Neural progenitor cell (in vitro differentiated cells): ENCODE data around the gene UBE4A. TPM values are rescaled to one million over a fixed set of nuclear protein-coding genes. Genes with fewer than 3 reads are reported as not detected.

Experiments used
- DNase-seq: peaks from one replicate; pipeline ENCODE4 v3.0.0-alpha.2; 2016; ENCODE audit warnings: low spot score
- H2AFZ ChIP-seq: fragments of 200-600 bp; sonication (generic); replicated peaks from 2 replicates; pipeline ENCODE4 v1.6.1; 2016; ENCODE audit warnings: antibody characterized with exemption
- H3F3A ChIP-seq: fragments of 200-600 bp; sonication (generic); 2 replicates; pipeline ENCODE4 v1.6.1; 2016; ENCODE audit warnings: antibody characterized with exemption, low read depth
- H3K27ac ChIP-seq: fragments of 200-600 bp; sonication (generic); 2 replicates; pipeline ENCODE4 v1.5.1; 2016; ENCODE audit warnings: mild to moderate bottlenecking
- H3K27me3 ChIP-seq: fragments of 200-600 bp; sonication (generic); 2 replicates; pipeline ENCODE4 v1.6.1; 2016; ENCODE audit warnings: mild to moderate bottlenecking, moderate library complexity
- H3K36me3 ChIP-seq: fragments of 200-600 bp; sonication (generic); 2 replicates; pipeline ENCODE4 v1.5.1; 2016
- H3K4me1 ChIP-seq: fragments of 200-600 bp; sonication (generic); 2 replicates; pipeline ENCODE4 v1.6.1; 2016; ENCODE audit warnings: mixed run types
- H3K4me2 ChIP-seq: fragments of 200-600 bp; sonication (generic); 2 replicates; pipeline ENCODE4 v1.6.1; 2016
- H3K4me3 ChIP-seq: fragments of 200-600 bp; sonication (generic); 2 replicates; pipeline ENCODE4 v1.5.1; 2016
- H3K79me2 ChIP-seq: fragments of 200-600 bp; sonication (generic); 2 replicates; pipeline ENCODE4 v1.6.1; 2016; ENCODE audit warnings: low read depth
- H3K9ac ChIP-seq: fragments of 200-600 bp; sonication (generic); 2 replicates; pipeline ENCODE4 v1.6.1; 2016
- H3K9me3 ChIP-seq: fragments of 200-600 bp; sonication (generic); 2 replicates; pipeline ENCODE4 v1.5.1; 2016; ENCODE audit warnings: low read depth
- H4K20me1 ChIP-seq: fragments of 200-600 bp; sonication (generic); 2 replicates; pipeline ENCODE4 v1.6.1; 2016; ENCODE audit warnings: low read depth
- H3K27ac Mint-ChIP-seq: 3 replicates; pipeline ENCODE4 v1.8.0; 2021; ENCODE audit warnings: mixed read lengths
- H3K27me3 Mint-ChIP-seq: 2 replicates; pipeline ENCODE4 v1.8.0; 2022; ENCODE audit warnings: low read depth, mild to moderate bottlenecking, inconsistent platforms, moderate library complexity, mixed read lengths; ENCODE audit not compliant: insufficient read depth
- H3K36me3 Mint-ChIP-seq: 3 replicates; pipeline ENCODE4 v1.8.0; 2021; ENCODE audit warnings: mixed read lengths
- H3K4me1 Mint-ChIP-seq: 3 replicates; pipeline ENCODE4 v1.8.0; 2021; ENCODE audit warnings: mixed read lengths
- H3K4me3 Mint-ChIP-seq: 3 replicates; pipeline ENCODE4 v1.8.0; 2021; ENCODE audit warnings: mild to moderate bottlenecking, moderate library complexity, mixed read lengths
- H3K9me3 Mint-ChIP-seq: 3 replicates; pipeline ENCODE4 v1.8.0; 2020; ENCODE audit warnings: mixed read lengths
- EZH2 ChIP-seq: fragments of 200-600 bp; sonication (generic); IDR thresholded peaks from 2 replicates; pipeline ENCODE4 v1.6.1; 2017; ENCODE audit warnings: antibody characterized with exemption, mild to moderate bottlenecking, moderate library complexity
- EZH2phosphoT487 ChIP-seq: fragments of 200-600 bp; sonication (generic); IDR thresholded peaks from 2 replicates; pipeline ENCODE4 v1.6.1; 2017; ENCODE audit warnings: antibody characterized with exemption
- total RNA-seq: library from RNA; depleted of rRNA; stranded (reverse); fragments of >200 nt; gene quantifications from 2 replicates; pipeline ENCODE4 v1.2.3, GENCODE V29; 2015; ENCODE audit warnings: low replicate concordance
- TF ChIP-seq, protein P1 (sequence below): fragments of 200-600 bp; sonication (generic); IDR thresholded peaks from 2 replicates; pipeline ENCODE4 v1.5.1; 2017; ENCODE audit warnings: antibody characterized with exemption, mild to moderate bottlenecking

UBE4A gene
- total RNA-seq, 1 donor from 2014 or later = 45.0 TPM

- Mint-ChIP-seq H3K9me3 (no peaks in the 10 kb centered on the region), H3K27ac (no peak overlapping the region), H3K4me3 (no peak overlapping the region), H3K4me1 (peaks cover 9% of the 10 kb centered on the region), H3K36me3 (peaks cover 4% of the 10 kb centered on the region), H3K27me3 (no peaks in the 10 kb centered on the region)
- H3K27me3 ChIP-seq = no peaks in the 10 kb centered on the region
- H3K27ac ChIP-seq = no peak overlapping the region
- H3F3A ChIP-seq = peaks cover 20% of the 10 kb centered on the region
- no peaks in the 10 kb centered on the region for H3K9me3 ChIP-seq
- H3K79me2 ChIP-seq = no peaks in the 10 kb centered on the region
- no peak overlapping the region for H3K9ac ChIP-seq
- no peaks in the 10 kb centered on the region for H4K20me1 ChIP-seq
- H2AFZ ChIP-seq = no peak overlapping the region
- H3K4me1 ChIP-seq = no peaks in the 10 kb centered on the region
- no peaks in the 10 kb centered on the region for H3K36me3 ChIP-seq
- H3K4me2 ChIP-seq = no peak overlapping the region
- no peak overlapping the region for H3K4me3 ChIP-seq
- DNase-seq = no peak
- TF ChIP-seq, protein P1, sequence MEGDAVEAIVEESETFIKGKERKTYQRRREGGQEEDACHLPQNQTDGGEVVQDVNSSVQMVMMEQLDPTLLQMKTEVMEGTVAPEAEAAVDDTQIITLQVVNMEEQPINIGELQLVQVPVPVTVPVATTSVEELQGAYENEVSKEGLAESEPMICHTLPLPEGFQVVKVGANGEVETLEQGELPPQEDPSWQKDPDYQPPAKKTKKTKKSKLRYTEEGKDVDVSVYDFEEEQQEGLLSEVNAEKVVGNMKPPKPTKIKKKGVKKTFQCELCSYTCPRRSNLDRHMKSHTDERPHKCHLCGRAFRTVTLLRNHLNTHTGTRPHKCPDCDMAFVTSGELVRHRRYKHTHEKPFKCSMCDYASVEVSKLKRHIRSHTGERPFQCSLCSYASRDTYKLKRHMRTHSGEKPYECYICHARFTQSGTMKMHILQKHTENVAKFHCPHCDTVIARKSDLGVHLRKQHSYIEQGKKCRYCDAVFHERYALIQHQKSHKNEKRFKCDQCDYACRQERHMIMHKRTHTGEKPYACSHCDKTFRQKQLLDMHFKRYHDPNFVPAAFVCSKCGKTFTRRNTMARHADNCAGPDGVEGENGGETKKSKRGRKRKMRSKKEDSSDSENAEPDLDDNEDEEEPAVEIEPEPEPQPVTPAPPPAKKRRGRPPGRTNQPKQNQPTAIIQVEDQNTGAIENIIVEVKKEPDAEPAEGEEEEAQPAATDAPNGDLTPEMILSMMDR = no peak
- TF ChIP-seq EZH2phosphoT487 (no peak), EZH2 (no peak)
Observed at GRCh38 chr11:118396097-118396501, 36.7 kb downstream of the UBE4A start.

- no peak overlapping the region for H2AFZ ChIP-seq
- no peak overlapping the region for H3K4me3 ChIP-seq
- Mint-ChIP-seq H3K27me3 (no peaks in the 10 kb centered on the region), H3K4me1 (peaks cover 15% of the 10 kb centered on the region), H3K9me3 (no peaks in the 10 kb centered on the region), H3K36me3 (peaks cover 4% of the 10 kb centered on the region), H3K27ac (no peak overlapping the region), H3K4me3 (no peak overlapping the region)
- peaks cover 23% of the 10 kb centered on the region for H3F3A ChIP-seq
- no peak overlapping the region for H3K9ac ChIP-seq
- no peaks in the 10 kb centered on the region for H3K4me1 ChIP-seq
- H3K9me3 ChIP-seq = no peaks in the 10 kb centered on the region
- H3K4me2 ChIP-seq = no peak overlapping the region
- no peaks in the 10 kb centered on the region for H3K36me3 ChIP-seq
- H3K27me3 ChIP-seq = no peaks in the 10 kb centered on the region
- peaks cover 6% of the 10 kb centered on the region for H4K20me1 ChIP-seq
- H3K27ac ChIP-seq = no peak overlapping the region
- peaks cover 12% of the 10 kb centered on the region for H3K79me2 ChIP-seq
- TF ChIP-seq EZH2phosphoT487 (no peak), EZH2 (no peak)
- TF ChIP-seq, protein P1 = no peak
- no peak for DNase-seq
Observed at GRCh38 chr11:118397448-118397847, 38.0 kb downstream of the UBE4A start.

GRCh38 chr11:118398791-118399559 lies 39.6 kb downstream of the UBE4A start:
- Histone ChIP-seq H3K4me2 (no peak overlapping the region), H2AFZ (no peak overlapping the region), H3K27me3 (no peaks in the 10 kb centered on the region), H3K4me3 (no peak overlapping the region), H3K9me3 (no peaks in the 10 kb centered on the region), H3K4me1 (no peaks in the 10 kb centered on the region), H3K79me2 (peaks cover 27% of the 10 kb centered on the region), H3K27ac (no peak overlapping the region), H3K9ac (no peak overlapping the region), H4K20me1 (peaks cover 18% of the 10 kb centered on the region), H3F3A (peaks cover 23% of the 10 kb centered on the region), H3K36me3 (no peaks in the 10 kb centered on the region)
- H3K4me3 Mint-ChIP-seq = peak overlapping the region; percentile 11
- H3K9me3 Mint-ChIP-seq = no peaks in the 10 kb centered on the region
- no peak for DNase-seq
- H3K36me3 Mint-ChIP-seq = no peaks in the 10 kb centered on the region
- H3K27ac Mint-ChIP-seq = no peak overlapping the region
- TF ChIP-seq EZH2 (no peak), EZH2phosphoT487 (no peak)
- peaks cover 22% of the 10 kb centered on the region for H3K4me1 Mint-ChIP-seq
- H3K27me3 Mint-ChIP-seq = no peaks in the 10 kb centered on the region
